GM10248 (cell line): ENCODE measurements around the gene CRYBG3.

Experiments used
- CTCF ChIA-PET: fragments of 300-600 bp; sonication (Branson Sonifier 250); formaldehyde crosslinking; extraction: SDS; loops from one replicate; lab custom pipeline; 2021; ENCODE audit warnings: antibody characterized with exemption; lab: Yijun Ruan, JAX
- POLR2A ChIA-PET: fragments of 350-650 bp; sonication (Branson Sonifier 250); formaldehyde crosslinking; extraction: SDS; loops from one replicate; lab custom pipeline; 2020; ENCODE audit warnings: antibody characterized with exemption; lab: Yijun Ruan, JAX
- DNase-seq: peaks from one replicate; pipeline ENCODE4 v3.0.0; 2012; ENCODE audit errors: extremely low spot score
- CTCF ChIP-seq: IDR thresholded peaks from 2 replicates; pipeline ENCODE4 v1.5.1; 2012; ENCODE audit warnings: mild to moderate bottlenecking, low read depth; ENCODE audit errors: extremely low read depth, missing control alignments, control extremely low read depth

CRYBG3 gene

GRCh38 chr3:97974996-97975395 lies 153.2 kb downstream of the CRYBG3 start:
- no peak for TF ChIP-seq CTCF
- POLR2A ChIA-PET, result no interaction called here
- no peak for DNase-seq
- CTCF ChIA-PET, result interaction anchor here (1.1 kb wide), 1 partner anchor 11 kb away, joined by 3 read pairs; no protein-coding TSS in a partner anchor

- ChIA-PET POLR2A (no interaction called here), CTCF (interaction anchor here (1.1 kb wide), 1 partner anchor 11 kb away, joined by 3 read pairs; no protein-coding TSS in a partner anchor)
Measured at GRCh38 chr3:97975466-97975865, 153.7 kb downstream of the CRYBG3 start.

GRCh38 chr3:97979610-97980009 lies 157.8 kb downstream of the CRYBG3 start:
- DNase-seq, result no peak
- ChIA-PET POLR2A (no interaction called here), CTCF (interaction anchor here (1.5 to 2.6 kb wide), 2 partner anchors 8 to 22 kb away, joined by 3 to 5 read pairs; no protein-coding TSS in a partner anchor)
- TF ChIP-seq CTCF, result no peak

More at GRCh38 chr3:97975466-97975865, 153.7 kb downstream of the CRYBG3 start:
- TF ChIP-seq CTCF, result no peak
- no peak for DNase-seq

- POLR2A ChIA-PET, result no interaction called here
Measured at GRCh38 chr3:97981886-97982285, 160.1 kb downstream of the CRYBG3 start.

GRCh38 chr3:97983933-97984491 lies 162.2 kb downstream of the CRYBG3 start:
- POLR2A ChIA-PET, result no interaction called here
- CTCF ChIA-PET, result interaction anchor here (0.7 to 2.3 kb wide), 5 partner anchors 9 to 39 kb away, joined by 3 to 10 read pairs (median 4); partner anchors contain the start of gene RIOX2
- TF ChIP-seq CTCF, result no peak
- no peak for DNase-seq

More at GRCh38 chr3:97981886-97982285, 160.1 kb downstream of the CRYBG3 start:
- no peak for TF ChIP-seq CTCF
- no peak for DNase-seq
- CTCF ChIA-PET, result interaction anchor here (0.9 to 1.4 kb wide), 3 partner anchors 10 to 43 kb away, joined by 3 read pairs; no protein-coding TSS in a partner anchor

GRCh38 chr3:97987306-97987705 lies 165.5 kb downstream of the CRYBG3 start:
- POLR2A ChIA-PET, result no interaction called here
- DNase-seq, result no peak
- CTCF ChIA-PET, result interaction anchor here (0.8 to 1.2 kb wide), 3 partner anchors 8 to 26 kb away, joined by 3 to 4 read pairs (median 3); no protein-coding TSS in a partner anchor

More at GRCh38 chr3:97987306-97987705, 165.5 kb downstream of the CRYBG3 start:
- no peak for TF ChIP-seq CTCF
